ENCODE data around the gene ADGRL4. TPM values are rescaled to one million over a fixed set of nuclear protein-coding genes. Genes with fewer than 3 reads are reported as not detected.
"Not testable (repeated sequence)": the region's sequence is repeated elsewhere in the genome, so short reads cannot be mapped to it uniquely, and the experiment has no call there.

ADGRL4 gene
- total RNA-seq, 2 experiments from 2014 or later: not detected

DNA sequence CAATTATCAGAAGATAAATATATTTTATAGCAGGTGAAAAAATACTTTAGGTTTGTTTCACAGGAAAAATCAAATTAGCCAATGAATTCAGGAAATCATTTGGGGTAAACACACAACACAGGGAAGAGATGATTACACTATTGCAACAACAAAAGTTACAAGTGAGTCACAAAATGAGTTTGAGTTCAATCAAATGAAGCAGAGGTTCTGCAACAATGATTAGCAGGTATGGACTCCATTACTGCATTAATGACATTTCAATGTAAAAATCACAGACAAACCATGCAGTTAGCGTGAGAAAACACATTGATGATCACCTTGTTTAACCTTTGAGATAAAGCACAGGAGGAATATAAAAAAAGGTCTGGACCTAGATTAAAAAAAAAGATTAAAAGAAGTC, 9.7 kb downstream of the ADGRL4 start:
- Mint-ChIP-seq H3K27me3 (no peaks in the 10 kb centered on the region), H3K4me3 (no peak overlapping the region), H3K9me3 (ENCODE audit: low read depth) (peaks cover 2% of the 10 kb centered on the region), H3K27ac (no peak overlapping the region), H3K4me1 (no peaks in the 10 kb centered on the region), H3K36me3 (no peaks in the 10 kb centered on the region)
- no peak for ATAC-seq
- CTCF ChIA-PET: no interaction called here
- no peak for DNase-seq

GRCh38 chr1:78987042-78987441, 19.5 kb downstream of the ADGRL4 start:
- no peak overlapping the region for H3K27ac Mint-ChIP-seq
- no peaks in the 10 kb centered on the region for H3K9me3 Mint-ChIP-seq (ENCODE audit: low read depth)
- H3K27me3 Mint-ChIP-seq: no peaks in the 10 kb centered on the region
- H3K4me1 Mint-ChIP-seq: no peaks in the 10 kb centered on the region
- no peak overlapping the region for H3K4me3 Mint-ChIP-seq
- ATAC-seq: no peak
- CTCF ChIA-PET: no interaction called here
- no peaks in the 10 kb centered on the region for H3K36me3 Mint-ChIP-seq
- DNase-seq: no peak

- CTCF ChIA-PET: no interaction called here
- no peaks in the 10 kb centered on the region for H3K4me1 Mint-ChIP-seq
Measured at GRCh38 chr1:78980511-78980910, 26.0 kb downstream of the ADGRL4 start.

GRCh38 chr1:78972723-78973122, 33.8 kb downstream of the ADGRL4 start:
- Mint-ChIP-seq H3K36me3 (no peaks in the 10 kb centered on the region), H3K27me3 (no peaks in the 10 kb centered on the region), H3K4me3 (no peak overlapping the region), H3K4me1 (no peaks in the 10 kb centered on the region), H3K27ac (no peak overlapping the region), H3K9me3 (ENCODE audit: low read depth) (peaks cover 3% of the 10 kb centered on the region)
- no peak for ATAC-seq
- CTCF ChIA-PET: no interaction called here
- no peak for DNase-seq

More at GRCh38 chr1:78980511-78980910, 26.0 kb downstream of the ADGRL4 start:
- H3K4me3 Mint-ChIP-seq: no peak overlapping the region
- DNase-seq: no peak
- peaks cover 4% of the 10 kb centered on the region for H3K9me3 Mint-ChIP-seq (ENCODE audit: low read depth)
- ATAC-seq: no peak
- H3K27ac Mint-ChIP-seq: no peak overlapping the region
- H3K27me3 Mint-ChIP-seq: no peaks in the 10 kb centered on the region
- H3K36me3 Mint-ChIP-seq: no peaks in the 10 kb centered on the region

DNA sequence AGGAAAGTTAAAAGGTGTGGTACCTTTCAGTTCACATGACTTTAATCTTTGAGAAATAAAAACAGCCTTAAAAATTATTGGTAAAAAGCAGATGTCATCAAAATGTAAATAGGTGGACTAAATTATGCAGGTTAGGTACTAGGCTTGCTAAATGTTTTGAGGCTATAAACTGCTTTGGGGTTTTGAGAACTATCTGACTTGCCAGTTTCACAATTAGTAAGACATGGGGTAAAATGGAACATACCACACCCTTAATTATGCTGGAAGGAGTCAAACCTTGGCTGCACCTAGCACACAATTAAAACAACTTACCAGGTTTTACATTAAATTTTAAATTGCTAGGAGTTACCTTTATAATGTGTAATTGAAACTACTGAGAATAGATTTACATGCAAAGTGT, 39.4 kb downstream of the ADGRL4 start:
- H3K4me3 Mint-ChIP-seq; H3K27me3 Mint-ChIP-seq; CTCF ChIA-PET; H3K9me3 Mint-ChIP-seq (ENCODE audit: low read depth); DNase-seq; H3K27ac Mint-ChIP-seq; ATAC-seq; H3K36me3 Mint-ChIP-seq; H3K4me1 Mint-ChIP-seq: not testable (repeated sequence)

DNA sequence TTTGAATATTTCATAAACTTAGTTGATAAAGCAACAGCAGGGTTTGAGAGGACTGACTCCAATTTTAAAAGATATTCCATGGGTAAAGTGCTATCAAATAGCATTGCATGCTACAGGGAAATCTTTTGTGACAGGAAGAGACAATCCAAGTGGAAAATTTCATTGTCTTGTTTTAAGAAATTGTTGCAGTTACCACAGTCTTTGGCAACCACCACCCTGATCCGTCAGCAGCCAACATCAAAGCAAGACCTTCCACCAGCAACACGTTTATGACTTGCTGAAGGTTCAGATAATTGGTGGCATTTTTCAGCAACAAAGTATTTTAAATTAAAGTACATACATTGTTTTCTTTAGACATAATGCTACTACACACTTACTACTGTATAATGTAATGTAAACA, 47.8 kb downstream of the ADGRL4 start:
- DNase-seq: no peak
- no peaks in the 10 kb centered on the region for H3K9me3 Mint-ChIP-seq (ENCODE audit: low read depth)
- CTCF ChIA-PET: no interaction called here
- H3K36me3 Mint-ChIP-seq: no peaks in the 10 kb centered on the region
- H3K27ac Mint-ChIP-seq: no peak overlapping the region
- no peak for ATAC-seq
- H3K4me1 Mint-ChIP-seq: no peaks in the 10 kb centered on the region
- H3K4me3 Mint-ChIP-seq: no peak overlapping the region
- no peaks in the 10 kb centered on the region for H3K27me3 Mint-ChIP-seq

- ATAC-seq: no peak
- no peaks in the 10 kb centered on the region for H3K4me1 Mint-ChIP-seq
- DNase-seq: no peak
- CTCF ChIA-PET: no interaction called here
- H3K9me3 Mint-ChIP-seq (ENCODE audit: low read depth): no peaks in the 10 kb centered on the region
- no peaks in the 10 kb centered on the region for H3K27me3 Mint-ChIP-seq
- H3K4me3 Mint-ChIP-seq: no peak overlapping the region
- H3K36me3 Mint-ChIP-seq: no peaks in the 10 kb centered on the region
- H3K27ac Mint-ChIP-seq: no peak overlapping the region
Measured at GRCh38 chr1:78950826-78951225, 55.7 kb downstream of the ADGRL4 start.

GRCh38 chr1:78949227-78949626, 57.3 kb downstream of the ADGRL4 start:
- no peaks in the 10 kb centered on the region for H3K36me3 Mint-ChIP-seq
- CTCF ChIA-PET: no interaction called here
- no peak overlapping the region for H3K27ac Mint-ChIP-seq
- H3K9me3 Mint-ChIP-seq (ENCODE audit: low read depth): no peaks in the 10 kb centered on the region
- no peak overlapping the region for H3K4me3 Mint-ChIP-seq
- no peak for ATAC-seq
- no peaks in the 10 kb centered on the region for H3K4me1 Mint-ChIP-seq
- DNase-seq: no peak
- no peaks in the 10 kb centered on the region for H3K27me3 Mint-ChIP-seq

GRCh38 chr1:78919150-78919549, 87.4 kb downstream of the ADGRL4 start:
- CTCF ChIA-PET: no interaction called here
- Mint-ChIP-seq H3K9me3 (ENCODE audit: low read depth) (peaks cover under 1% of the 10 kb centered on the region), H3K4me1 (no peaks in the 10 kb centered on the region), H3K27me3 (no peaks in the 10 kb centered on the region), H3K4me3 (no peak overlapping the region), H3K36me3 (no peaks in the 10 kb centered on the region), H3K27ac (no peak overlapping the region)
- ATAC-seq: no peak
- DNase-seq: no peak

DNA sequence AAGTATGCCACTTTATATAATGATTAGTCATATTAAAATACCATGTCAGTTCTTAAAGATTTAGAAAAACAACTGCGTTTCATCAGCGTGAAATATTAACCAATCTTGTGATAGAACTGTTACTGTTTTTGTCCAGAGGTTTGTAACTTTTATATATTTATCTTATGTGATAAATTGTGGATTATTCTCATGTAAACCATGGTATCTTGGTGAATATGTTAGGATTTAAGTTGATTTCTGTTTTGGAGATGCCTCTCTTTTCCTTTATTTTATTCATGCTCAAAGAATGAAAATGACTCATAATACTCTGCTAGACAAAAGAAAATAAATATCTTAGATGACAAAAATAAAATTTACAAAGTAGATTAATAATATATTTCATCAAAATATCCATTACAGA, 88.4 kb downstream of the ADGRL4 start:
- Mint-ChIP-seq H3K4me1 (no peaks in the 10 kb centered on the region), H3K36me3 (no peaks in the 10 kb centered on the region), H3K27ac (no peak overlapping the region), H3K9me3 (ENCODE audit: low read depth) (no peaks in the 10 kb centered on the region), H3K27me3 (no peaks in the 10 kb centered on the region), H3K4me3 (no peak overlapping the region)
- no peak for DNase-seq
- no peak for ATAC-seq
- CTCF ChIA-PET: no interaction called here

DNA sequence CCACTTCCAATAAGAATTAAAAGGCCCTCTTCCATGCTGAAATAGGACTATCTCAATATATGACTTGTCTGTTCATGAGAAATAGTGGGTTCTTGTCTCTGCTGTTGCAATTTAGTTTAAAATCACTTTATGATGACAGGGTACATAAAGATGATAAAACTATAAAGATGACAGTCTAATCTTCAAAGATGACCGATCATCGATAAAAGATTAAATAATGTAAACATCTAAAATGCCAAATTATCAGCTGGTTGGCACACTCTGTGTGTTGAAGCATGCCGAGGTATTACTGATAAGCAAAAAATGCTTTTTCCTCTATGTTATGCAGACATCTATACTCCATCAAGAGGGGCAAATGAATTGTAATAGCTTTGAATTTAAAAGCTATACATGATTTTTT, 89.5 kb downstream of the ADGRL4 start:
- DNase-seq: no peak
- Mint-ChIP-seq H3K27ac (no peak overlapping the region), H3K4me1 (no peaks in the 10 kb centered on the region), H3K4me3 (no peak overlapping the region), H3K36me3 (no peaks in the 10 kb centered on the region), H3K9me3 (ENCODE audit: low read depth) (no peaks in the 10 kb centered on the region), H3K27me3 (no peaks in the 10 kb centered on the region)
- CTCF ChIA-PET: no interaction called here
- no peak for ATAC-seq

- no peaks in the 10 kb centered on the region for H3K27me3 Mint-ChIP-seq
- H3K36me3 Mint-ChIP-seq: no peaks in the 10 kb centered on the region
- ATAC-seq (no peak), DNase-seq (no peak)
- H3K4me3 Mint-ChIP-seq: no peak overlapping the region
- no peaks in the 10 kb centered on the region for H3K9me3 Mint-ChIP-seq (ENCODE audit: low read depth)
- H3K27ac Mint-ChIP-seq: no peak overlapping the region
- H3K4me1 Mint-ChIP-seq: no peaks in the 10 kb centered on the region
- CTCF ChIA-PET: no interaction called here
Measured at GRCh38 chr1:78913950-78914349, 92.6 kb downstream of the ADGRL4 start.

DNA sequence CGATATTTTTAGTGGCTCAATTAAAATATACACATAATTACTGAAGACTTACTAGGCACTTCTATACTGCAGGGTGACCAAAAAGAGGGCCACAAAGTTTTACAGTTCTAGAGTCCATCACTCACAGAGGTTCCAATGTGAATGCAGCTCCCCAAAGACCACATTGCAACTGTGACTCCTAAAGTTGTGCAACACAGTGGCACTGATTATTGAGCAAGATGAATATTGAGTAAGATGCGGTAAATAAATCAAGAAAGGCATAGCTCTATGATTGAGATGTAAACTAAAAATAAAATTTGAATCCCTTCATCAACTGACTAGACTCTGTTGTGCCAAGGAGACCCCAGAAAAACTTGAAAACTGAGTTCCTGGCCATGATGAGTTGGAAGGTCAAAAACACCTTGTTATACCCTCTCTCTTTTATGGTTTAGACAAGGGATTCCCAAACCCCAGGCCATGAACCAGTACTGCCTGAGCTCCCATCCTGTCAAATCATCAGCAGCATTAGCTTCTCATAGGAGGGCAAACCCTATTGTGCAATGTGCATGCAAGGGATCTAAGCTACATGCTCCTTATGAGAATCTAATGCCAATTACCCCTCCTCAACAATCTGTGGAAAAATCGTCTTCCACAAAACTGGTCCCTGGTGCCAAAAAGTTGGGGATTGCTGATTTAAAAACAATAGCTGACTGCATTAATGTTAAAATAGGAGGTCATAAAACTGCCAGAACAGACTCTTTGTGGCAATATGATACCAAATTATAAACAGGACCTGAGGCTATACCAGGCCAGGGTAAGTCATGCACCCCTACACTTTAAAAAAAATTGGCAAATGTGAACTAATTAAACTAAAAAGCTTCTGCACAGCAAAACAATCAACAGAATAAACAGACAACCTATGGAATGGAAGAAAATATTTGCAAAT, 94.3 kb downstream of the ADGRL4 start:
- no peaks in the 10 kb centered on the region for H3K9me3 Mint-ChIP-seq (ENCODE audit: low read depth)
- no peaks in the 10 kb centered on the region for H3K4me1 Mint-ChIP-seq
- no peaks in the 10 kb centered on the region for H3K36me3 Mint-ChIP-seq
- ATAC-seq: no peak
- no peak for DNase-seq
- CTCF ChIA-PET: no interaction called here
- H3K4me3 Mint-ChIP-seq: no peak overlapping the region
- H3K27ac Mint-ChIP-seq: no peak overlapping the region
- no peaks in the 10 kb centered on the region for H3K27me3 Mint-ChIP-seq

GRCh38 chr1:78902641-78903040, 103.9 kb downstream of the ADGRL4 start:
- ATAC-seq (no peak), DNase-seq (no peak)
- CTCF ChIA-PET: no interaction called here
- no peak overlapping the region for H3K27ac Mint-ChIP-seq
- H3K4me1 Mint-ChIP-seq: no peaks in the 10 kb centered on the region
- no peaks in the 10 kb centered on the region for H3K9me3 Mint-ChIP-seq (ENCODE audit: low read depth)
- H3K27me3 Mint-ChIP-seq: no peaks in the 10 kb centered on the region
- no peaks in the 10 kb centered on the region for H3K36me3 Mint-ChIP-seq
- H3K4me3 Mint-ChIP-seq: no peak overlapping the region
